Activated CD4-positive, alpha-beta T cell treated with anti-CD3 and anti-CD28 coated beads for 36 hours (primary cell): ENCODE results near the gene PDZD7. TPM values are rescaled to one million over a fixed set of nuclear protein-coding genes. Genes with fewer than 3 reads are reported as not detected.

Experiments used
- ATAC-seq: fragments of 200-7000 bp; cut with Tn5 transposase; one replicate; pipeline ENCODE4 v1.10.0; 2021; ENCODE audit warnings: mild to moderate bottlenecking, moderate library complexity
- CTCF ChIA-PET: fragments of 350-600 bp; sonication (Branson Sonifier 250); formaldehyde crosslinking; loops from one replicate; lab custom pipeline; 2021; ENCODE audit warnings: antibody characterized with exemption; lab: Charles Lee
- POLR2A ChIA-PET: fragments of 350-600 bp; sonication (Branson Sonifier 250); formaldehyde crosslinking; loops from one replicate; lab custom pipeline; 2021; ENCODE audit warnings: antibody characterized with exemption, inconsistent platforms; lab: Charles Lee
- DNase-seq: peaks from one replicate; pipeline ENCODE4 v3.0.0-alpha.2; 2020
- H3K27ac Mint-ChIP-seq: one replicate; pipeline ENCODE4 v1.8.0; 2021; ENCODE audit warnings: mixed read lengths
- H3K27me3 Mint-ChIP-seq: one replicate; pipeline ENCODE4 v1.8.0; 2021; ENCODE audit warnings: mixed read lengths
- H3K36me3 Mint-ChIP-seq: one replicate; pipeline ENCODE4 v1.8.0; 2021; ENCODE audit warnings: low read depth, mixed read lengths
- H3K4me1 Mint-ChIP-seq: one replicate; pipeline ENCODE4 v1.8.0; 2021; ENCODE audit warnings: mixed read lengths
- H3K4me3 Mint-ChIP-seq: one replicate; pipeline ENCODE4 v1.8.0; 2021; ENCODE audit warnings: mild to moderate bottlenecking, moderate library complexity, mixed read lengths
- H3K9me3 Mint-ChIP-seq: one replicate; pipeline ENCODE4 v1.8.0; 2021; ENCODE audit warnings: low read depth, mixed read lengths
- intact Hi-C, 2 experiments: fragments of 100-400 bp; cut with DNase I in 1 of 2; cut with micrococcal nuclease in 1 of 2; formaldehyde crosslinking; loops; one replicate each; pipeline versions ENCODE4 v1.14.2 to v1.15.1; 2022 to 2024; cut with DNase I, micrococcal nuclease
- total RNA-seq, 2 experiments: library from RNA; stranded (reverse); gene quantifications; one replicate each; pipeline ENCODE4 v1.2.3, GENCODE V29; 2021

Gene PDZD7
- total RNA-seq, 2 experiments from 2014 or later: 0.28 to 0.32 TPM

DNA sequence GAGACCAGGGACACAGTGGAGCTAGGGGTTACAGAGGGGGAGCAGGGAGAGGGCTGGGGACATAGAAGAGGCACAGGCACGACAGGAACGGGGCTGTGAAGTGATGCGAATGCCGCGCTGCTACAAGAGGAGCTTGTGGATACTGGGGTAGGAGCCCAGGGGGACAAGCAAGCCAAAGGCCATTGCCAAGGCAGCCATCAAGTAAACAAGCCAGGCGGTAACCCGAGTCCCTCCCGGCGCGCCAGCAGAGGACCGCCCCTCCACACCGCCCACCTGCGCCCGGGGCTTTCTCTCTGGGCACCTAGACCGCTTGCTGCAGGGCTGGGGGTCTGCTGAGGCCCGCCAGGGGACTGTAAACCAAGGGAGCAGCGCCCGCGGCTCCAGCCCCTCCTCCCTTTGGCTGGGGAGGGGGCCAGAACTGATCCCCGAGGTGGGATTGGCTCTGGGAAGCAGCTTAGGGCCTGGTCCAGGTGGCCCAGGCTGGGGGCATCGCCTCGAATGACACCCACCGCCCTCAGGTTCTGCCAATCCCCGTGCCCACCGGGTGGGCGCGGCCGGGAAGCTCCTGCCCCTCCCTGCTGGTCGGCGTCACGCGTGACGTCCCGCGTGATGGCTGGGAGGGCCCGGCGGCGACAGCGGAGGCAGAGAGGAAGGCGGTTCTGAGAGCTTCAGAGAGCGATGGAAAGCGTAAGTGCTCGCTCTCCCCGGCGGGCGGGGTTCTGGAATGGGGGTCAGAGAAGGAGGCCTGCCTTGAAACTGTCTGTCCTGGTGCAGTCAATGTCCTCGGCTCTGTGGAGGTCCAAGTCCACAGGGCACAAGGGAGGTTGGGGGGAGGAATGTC lies 1.1 kb upstream of the PDZD7 start:
- no peaks in the 10 kb centered on the region for H3K9me3 Mint-ChIP-seq
- POLR2A ChIA-PET: interaction anchor here (1.3 kb wide), 1 partner anchor 11 kb away, joined by 11 read pairs; no protein-coding TSS in a partner anchor
- ATAC-seq: peak; percentile 49
- H3K36me3 Mint-ChIP-seq: peaks cover 3% of the 10 kb centered on the region
- CTCF ChIA-PET: interaction anchor here (0.6 to 25.2 kb wide), 12 partner anchors 9 to 110 kb away, joined by 3 to 526 read pairs (median 5); partner anchors contain the start of gene KAZALD1
- intact Hi-C loops: loop anchor here (1.0 to 5.0 kb wide), 10 partner anchors 10 to 1024 kb away; partner anchors contain the start of genes MRPL43 (in 2 of the 2), TWNK (in 2 of the 2), ARMH3 (in 1 of the 2) and LZTS2 (in 1 of the 2)
- H3K27ac Mint-ChIP-seq: peak overlapping the region; percentile 90
- H3K4me3 Mint-ChIP-seq: peak overlapping the region; percentile 80
- DNase-seq: peak; percentile 85
- H3K27me3 Mint-ChIP-seq: no peaks in the 10 kb centered on the region
- peaks cover 22% of the 10 kb centered on the region for H3K4me1 Mint-ChIP-seq

GRCh38 chr10:101030496-101031127 lies 317 bp downstream of the PDZD7 start:
- peaks cover 3% of the 10 kb centered on the region for H3K36me3 Mint-ChIP-seq
- POLR2A ChIA-PET: interaction anchor here (1.3 kb wide), 1 partner anchor 12 kb away, joined by 11 read pairs; no protein-coding TSS in a partner anchor
- no peak overlapping the region for H3K27ac Mint-ChIP-seq
- intact Hi-C loops: loop anchor here (1.0 to 5.0 kb wide), 9 partner anchors 12 to 1026 kb away; partner anchors contain the start of genes MRPL43 (in 2 of the 2), TWNK (in 2 of the 2), ARMH3 (in 1 of the 2) and LZTS2 (in 1 of the 2)
- DNase-seq: no peak
- H3K27me3 Mint-ChIP-seq: no peaks in the 10 kb centered on the region
- peaks cover 22% of the 10 kb centered on the region for H3K4me1 Mint-ChIP-seq
- no peaks in the 10 kb centered on the region for H3K9me3 Mint-ChIP-seq
- H3K4me3 Mint-ChIP-seq: peak overlapping the region; percentile 80
- no peak for ATAC-seq
- CTCF ChIA-PET: interaction anchor here (0.7 to 25.2 kb wide), 10 partner anchors 10 to 287 kb away, joined by 3 to 526 read pairs (median 13); partner anchors contain the start of gene KAZALD1

DNA sequence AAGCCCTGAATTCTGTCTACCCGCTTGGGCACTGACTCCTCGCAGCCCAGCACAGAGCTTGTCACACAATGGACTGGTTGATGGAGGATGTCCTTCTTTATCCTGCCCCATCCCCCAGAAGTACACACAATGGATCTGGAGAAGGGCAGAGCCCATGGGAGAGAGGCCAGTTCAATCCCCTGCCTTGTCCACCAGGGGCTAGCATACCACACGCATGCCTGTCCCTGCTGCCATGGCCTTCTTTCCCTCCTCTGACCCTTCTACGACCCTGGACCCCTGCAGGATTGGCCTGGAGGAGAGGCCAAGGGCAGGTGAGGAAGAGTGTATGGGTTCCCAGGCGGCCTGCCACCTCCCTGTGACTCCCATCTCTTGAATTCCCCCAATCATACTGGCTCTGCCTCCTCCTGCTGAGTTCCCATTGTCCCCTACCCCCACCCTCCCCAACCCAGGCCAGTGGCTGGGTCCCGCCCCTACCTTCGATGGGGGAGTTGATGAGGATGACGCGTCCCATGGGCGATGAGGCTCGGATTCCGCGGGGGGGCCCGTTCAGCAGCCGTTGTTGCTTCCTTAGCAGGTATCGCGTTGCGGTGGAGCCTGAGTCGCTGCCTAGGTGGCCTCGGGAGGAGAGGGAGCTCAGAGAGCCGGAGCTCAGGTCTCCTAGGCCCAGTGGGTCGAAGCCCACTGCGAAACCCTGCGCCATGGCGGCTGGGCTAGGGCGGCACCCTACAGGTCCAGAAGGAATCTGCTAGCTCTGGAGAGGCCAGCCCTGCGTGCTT lies 1.2 kb downstream of the PDZD7 start:
- CTCF ChIA-PET: interaction anchor here (0.7 to 25.2 kb wide), 10 partner anchors 11 to 80 kb away, joined by 3 to 526 read pairs (median 20); partner anchors contain the start of gene KAZALD1
- DNase-seq (no peak), ATAC-seq (no peak)
- Mint-ChIP-seq H3K4me1 (peaks cover 22% of the 10 kb centered on the region), H3K4me3 (no peak overlapping the region), H3K36me3 (no peaks in the 10 kb centered on the region), H3K9me3 (no peaks in the 10 kb centered on the region), H3K27ac (no peak overlapping the region), H3K27me3 (no peaks in the 10 kb centered on the region)
- POLR2A ChIA-PET: no interaction called here
- intact Hi-C loops: loop anchor here (2.0 to 5.0 kb wide), 3 partner anchors 17 to 788 kb away; partner anchors contain the start of gene OGA (in 1 of the 2)

DNA sequence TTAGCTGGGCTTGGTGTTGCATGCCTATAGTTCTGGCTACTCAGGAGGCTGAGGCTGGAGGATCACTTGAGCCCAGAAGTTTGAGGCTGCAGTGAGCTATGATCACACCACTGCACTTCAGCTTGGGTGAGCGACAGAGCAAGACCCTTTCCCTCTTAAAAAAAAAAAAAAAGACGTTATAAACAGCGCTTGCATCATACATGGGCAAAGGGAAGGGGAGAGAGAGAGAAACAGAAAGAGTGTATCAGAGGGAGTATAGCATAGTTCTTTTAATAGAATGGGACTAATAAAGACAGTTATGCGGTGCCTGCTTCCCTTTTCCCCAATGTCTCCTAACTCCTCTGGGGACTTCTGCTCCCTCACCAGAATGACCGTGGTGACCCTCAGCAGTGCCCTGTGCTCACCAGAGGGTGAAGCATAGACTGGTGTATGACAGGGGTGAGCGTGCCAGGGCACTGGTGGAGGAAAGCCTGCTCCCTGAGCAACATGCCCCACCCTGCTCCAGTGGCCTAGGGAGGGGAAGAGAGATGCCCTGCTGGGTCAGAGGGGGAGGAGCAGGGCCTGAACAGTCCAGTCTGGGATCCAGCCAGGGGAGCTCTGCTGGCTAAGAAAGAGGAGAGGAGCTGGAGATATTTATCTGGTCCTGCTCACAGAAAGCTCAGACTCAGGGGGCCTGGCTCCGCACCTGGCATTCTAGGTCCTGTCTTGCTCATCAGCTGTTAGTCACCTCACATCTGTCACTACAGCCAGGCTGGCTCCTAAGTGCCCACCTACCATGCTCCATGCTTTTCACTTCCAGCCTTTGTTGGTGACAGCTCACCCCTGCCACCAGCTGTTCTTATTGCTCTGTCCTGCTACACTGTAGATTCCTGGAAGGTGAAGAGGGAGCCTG lies 2.2 kb downstream of the PDZD7 start:
- Mint-ChIP-seq H3K4me3 (no peak overlapping the region), H3K27ac (no peak overlapping the region), H3K4me1 (peaks cover 20% of the 10 kb centered on the region), H3K27me3 (no peaks in the 10 kb centered on the region), H3K36me3 (no peaks in the 10 kb centered on the region), H3K9me3 (no peaks in the 10 kb centered on the region)
- DNase-seq: no peak
- intact Hi-C loops: no loop called here
- no peak for ATAC-seq
- CTCF ChIA-PET: interaction anchor here (0.7 to 5.1 kb wide), 7 partner anchors 10 to 32 kb away, joined by 3 to 31 read pairs (median 4); no protein-coding TSS in a partner anchor
- POLR2A ChIA-PET: no interaction called here

- intact Hi-C loops: no loop called here
- Mint-ChIP-seq H3K27ac (no peak overlapping the region), H3K36me3 (no peaks in the 10 kb centered on the region), H3K4me3 (no peak overlapping the region), H3K4me1 (peaks cover 8% of the 10 kb centered on the region), H3K9me3 (no peaks in the 10 kb centered on the region), H3K27me3 (no peaks in the 10 kb centered on the region)
- DNase-seq (no peak), ATAC-seq (no peak)
- ChIA-PET CTCF (interaction anchor here (1.0 to 2.3 kb wide), 4 partner anchors 8 to 40 kb away, joined by 3 to 20 read pairs (median 10); no protein-coding TSS in a partner anchor), POLR2A (no interaction called here)
Observed at GRCh38 chr10:101027106-101027720, 3.7 kb downstream of the PDZD7 start.

GRCh38 chr10:101022967-101023705 lies 7.8 kb downstream of the PDZD7 start:
- H3K27me3 Mint-ChIP-seq: peaks cover 16% of the 10 kb centered on the region
- H3K4me3 Mint-ChIP-seq: no peak overlapping the region
- intact Hi-C loops: no loop called here
- CTCF ChIA-PET: interaction anchor here (0.6 kb wide), 1 partner anchor 20 kb away, joined by 3 read pairs; no protein-coding TSS in a partner anchor
- H3K9me3 Mint-ChIP-seq: no peaks in the 10 kb centered on the region
- POLR2A ChIA-PET: no interaction called here
- no peak for ATAC-seq
- no peak for DNase-seq
- no peaks in the 10 kb centered on the region for H3K36me3 Mint-ChIP-seq
- no peaks in the 10 kb centered on the region for H3K4me1 Mint-ChIP-seq
- H3K27ac Mint-ChIP-seq: no peak overlapping the region

DNA sequence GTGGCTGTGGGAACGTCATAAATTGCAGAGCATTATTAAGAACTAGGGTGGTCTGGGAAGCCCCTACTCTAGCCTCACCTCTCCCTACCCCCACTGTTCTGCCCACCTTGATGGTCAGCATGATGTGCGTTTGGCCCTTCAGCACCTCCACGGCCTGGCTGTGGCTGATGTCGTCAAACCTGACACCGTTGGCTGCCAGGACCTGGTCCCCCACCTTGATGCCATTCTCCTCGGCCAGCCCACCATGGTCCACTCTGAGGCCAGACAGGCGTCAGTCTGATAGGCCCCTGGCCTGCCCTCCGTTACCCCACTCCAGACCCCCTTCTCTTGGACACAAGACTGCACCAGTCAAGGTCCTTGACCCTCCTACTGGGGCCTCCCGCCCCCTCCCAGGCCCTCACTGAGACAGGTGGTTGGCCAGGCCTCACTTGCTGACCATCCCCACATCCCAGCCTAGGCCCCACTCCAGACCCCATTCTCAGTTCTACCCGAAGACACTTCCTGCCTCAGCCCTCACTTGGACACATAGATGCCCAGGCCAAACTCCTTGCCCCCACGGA lies 9.2 kb downstream of the PDZD7 start:
- Mint-ChIP-seq H3K27me3 (peaks cover 24% of the 10 kb centered on the region), H3K36me3 (no peaks in the 10 kb centered on the region), H3K27ac (no peak overlapping the region), H3K4me1 (no peaks in the 10 kb centered on the region), H3K9me3 (no peaks in the 10 kb centered on the region), H3K4me3 (no peak overlapping the region)
- ChIA-PET POLR2A (no interaction called here), CTCF (no interaction called here)
- DNase-seq: no peak
- ATAC-seq: no peak
- intact Hi-C loops: no loop called here

GRCh38 chr10:101021239-101021638 lies 9.7 kb downstream of the PDZD7 start:
- H3K9me3 Mint-ChIP-seq: no peaks in the 10 kb centered on the region
- intact Hi-C loops: no loop called here
- no peaks in the 10 kb centered on the region for H3K36me3 Mint-ChIP-seq
- H3K27me3 Mint-ChIP-seq: peaks cover 29% of the 10 kb centered on the region
- ATAC-seq: no peak
- no peak overlapping the region for H3K27ac Mint-ChIP-seq
- POLR2A ChIA-PET: no interaction called here
- CTCF ChIA-PET: no interaction called here
- no peak for DNase-seq
- no peak overlapping the region for H3K4me3 Mint-ChIP-seq
- no peaks in the 10 kb centered on the region for H3K4me1 Mint-ChIP-seq

GRCh38 chr10:101020427-101021075 lies 10.4 kb downstream of the PDZD7 start:
- Mint-ChIP-seq H3K27me3 (peaks cover 31% of the 10 kb centered on the region), H3K36me3 (no peaks in the 10 kb centered on the region), H3K27ac (no peak overlapping the region), H3K4me1 (no peaks in the 10 kb centered on the region), H3K4me3 (no peak overlapping the region), H3K9me3 (no peaks in the 10 kb centered on the region)
- intact Hi-C loops: no loop called here
- ATAC-seq: no peak
- CTCF ChIA-PET: interaction anchor here (0.7 to 7.2 kb wide), 4 partner anchors 8 to 172 kb away, joined by 3 to 73 read pairs (median 14); partner anchors contain the start of gene LZTS2
- POLR2A ChIA-PET: no interaction called here
- DNase-seq: no peak
